HG03039 (cell line): Measurements from ENCODE around the gene PLTP.

Experiments used
- ATAC-seq: cut with Tn5 transposase; IDR thresholded peaks from one replicate; pipeline ENCODE4 v1.9.1; 2021; ENCODE audit warnings: mild to moderate bottlenecking, moderate library complexity; ENCODE audit not compliant: unreplicated experiment

PLTP gene

GRCh38 chr20:45921337-45922189 lies 9.6 kb upstream of the PLTP start:
- ATAC-seq: no peak

GRCh38 chr20:45920462-45921336 lies 8.7 kb upstream of the PLTP start:
- no peak for ATAC-seq

GRCh38 chr20:45919542-45920399 lies 7.8 kb upstream of the PLTP start:
- no peak for ATAC-seq

GRCh38 chr20:45918779-45919537 lies 7.0 kb upstream of the PLTP start:
- no peak for ATAC-seq

- no peak for ATAC-seq
These were observed 6.3 kb upstream of the PLTP start for GRCh38 chr20:45918182-45918737.

GRCh38 chr20:45917790-45918141 lies 5.8 kb upstream of the PLTP start:
- ATAC-seq: no peak

GRCh38 chr20:45913116-45913515 lies 1.2 kb upstream of the PLTP start:
- no peak for ATAC-seq

- no peak for ATAC-seq
These were observed 358 bp upstream of the PLTP start for GRCh38 chr20:45912344-45912682.

- ATAC-seq: peak; percentile 87
These were observed 1.1 kb downstream of the PLTP start for GRCh38 chr20:45910670-45911485.

- no peak for ATAC-seq
These were observed 1.9 kb downstream of the PLTP start for GRCh38 chr20:45909817-45910669.

- no peak for ATAC-seq
These were observed 2.6 kb downstream of the PLTP start for GRCh38 chr20:45909336-45909808.

- no peak for ATAC-seq
These were observed 3.9 kb downstream of the PLTP start for GRCh38 chr20:45908084-45908483.

GRCh38 chr20:45907219-45907948 lies 4.6 kb downstream of the PLTP start:
- ATAC-seq: no peak

- no peak for ATAC-seq
These were observed 6.4 kb downstream of the PLTP start for GRCh38 chr20:45905505-45906079.

GRCh38 chr20:45904583-45905504 lies 7.1 kb downstream of the PLTP start:
- no peak for ATAC-seq

- ATAC-seq: no peak
These were observed 9.7 kb downstream of the PLTP start for GRCh38 chr20:45902199-45902701.
